GM19238 (cell line): ENCODE results near the gene C19orf81.
A peak's percentile ranks its signal among the peaks of the same experiment; 100 is the strongest.
"Not testable (repeated sequence)": the region's sequence is repeated elsewhere in the genome, so short reads cannot be mapped to it uniquely, and the experiment has no call there.

Experiments used
- DNase-seq: peaks from one replicate; pipeline ENCODE4 v3.0.0; 2011; ENCODE audit warnings: low spot score; ENCODE audit not compliant: insufficient read length

C19orf81 gene

DNA sequence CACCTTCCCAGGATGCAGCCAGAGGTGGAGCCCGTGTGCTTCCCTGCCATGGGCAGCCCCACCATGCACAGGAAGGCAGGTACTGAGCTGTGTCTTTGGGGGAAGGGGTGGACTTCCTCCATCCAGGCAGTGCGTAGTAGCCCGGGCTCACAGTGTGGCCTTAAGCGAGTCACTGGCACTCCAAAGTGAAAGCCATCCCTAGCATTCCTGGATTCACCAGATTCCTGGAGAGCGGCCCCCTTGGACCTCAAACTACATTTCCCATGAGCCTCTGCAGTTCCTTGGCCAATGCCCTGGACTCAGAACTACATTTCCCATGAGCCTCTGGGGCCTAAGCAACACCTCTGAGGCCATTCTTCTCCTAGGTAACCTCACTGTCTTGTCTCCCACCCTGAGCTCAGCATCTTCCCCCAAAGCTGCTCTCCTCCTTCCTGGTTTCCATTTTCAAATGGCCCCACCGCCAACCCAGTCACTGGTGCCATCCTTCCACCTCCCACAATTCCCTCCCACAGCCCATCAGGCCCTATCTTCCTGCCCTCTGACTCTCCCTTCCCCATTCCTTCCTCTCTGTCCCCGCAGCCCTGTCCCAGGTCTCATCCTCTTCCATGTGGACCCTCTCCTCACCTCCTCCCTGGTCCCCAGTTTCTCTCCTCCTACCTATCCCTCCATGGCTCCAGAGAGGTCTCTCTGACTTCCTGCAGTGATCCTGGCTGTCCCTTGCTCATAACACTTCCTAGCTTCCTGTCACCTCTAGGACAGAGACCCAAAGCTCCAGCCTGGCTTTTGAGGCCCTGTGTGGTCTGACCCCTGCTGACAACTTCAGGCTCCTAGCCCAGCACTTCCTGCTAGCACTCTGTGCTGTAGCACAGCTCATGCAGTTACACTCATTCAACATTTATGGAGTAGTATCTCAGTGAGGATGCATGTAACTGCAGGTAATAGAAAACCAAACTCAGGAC lies at the start of gene C19orf81:
Gene C19orf81, plus strand, starts transcription at position 13 of the 959 bp plus-strand sequence. Its CDS starts 0 bp downstream, at position 13.
- DNase-seq = no peak

DNA sequence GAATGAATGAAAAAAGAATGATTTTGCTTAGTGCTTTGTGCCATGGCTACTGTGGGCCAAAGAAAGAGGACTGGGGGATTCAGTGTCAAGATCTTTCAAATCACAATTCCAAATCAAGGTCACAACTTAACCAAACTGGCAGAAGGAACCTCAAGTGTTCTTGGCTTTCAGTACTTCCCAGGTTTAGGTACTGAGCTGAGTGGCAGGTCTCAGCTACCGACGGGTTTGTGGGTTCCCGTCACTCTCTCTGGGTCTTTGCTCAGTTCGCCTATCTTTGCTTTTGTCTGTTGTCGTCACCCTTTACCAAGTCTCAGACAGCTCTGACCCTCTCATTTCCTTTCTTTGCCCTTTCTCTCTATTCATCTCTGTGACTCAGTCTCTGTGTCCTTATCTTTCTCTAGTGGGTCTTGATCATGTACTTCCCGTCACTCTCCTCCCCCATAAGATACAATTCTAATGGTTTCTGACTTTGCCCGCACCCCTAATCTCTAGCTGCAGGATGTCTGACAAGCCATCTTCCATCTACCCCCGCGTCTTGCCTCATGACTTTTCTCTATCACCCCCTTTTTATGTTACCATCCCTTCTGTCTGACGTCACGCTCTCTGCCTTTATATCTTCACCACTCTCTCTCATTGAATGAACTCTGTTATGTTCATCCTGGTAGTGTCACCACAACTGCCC lies 47.7 kb upstream of the C19orf81 start:
- no peak for DNase-seq

DNA sequence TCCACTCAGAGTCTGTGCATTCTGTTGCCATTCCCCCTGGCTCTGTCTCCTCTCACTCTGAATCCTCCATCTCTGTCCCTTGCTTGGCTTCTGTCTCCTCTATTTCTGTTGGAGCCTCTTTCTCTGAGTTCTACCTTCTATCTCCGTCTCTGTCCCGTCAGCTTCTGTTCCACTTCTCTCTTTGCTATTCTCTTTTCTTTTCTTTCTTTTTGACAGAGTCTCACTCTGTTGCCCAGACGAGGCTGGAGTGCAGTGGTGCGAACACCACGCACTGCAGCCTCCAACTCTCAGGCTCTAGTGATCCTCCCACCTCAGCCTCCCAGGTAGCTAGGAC lies 47.2 kb upstream of the C19orf81 start:
- DNase-seq = no peak

DNA sequence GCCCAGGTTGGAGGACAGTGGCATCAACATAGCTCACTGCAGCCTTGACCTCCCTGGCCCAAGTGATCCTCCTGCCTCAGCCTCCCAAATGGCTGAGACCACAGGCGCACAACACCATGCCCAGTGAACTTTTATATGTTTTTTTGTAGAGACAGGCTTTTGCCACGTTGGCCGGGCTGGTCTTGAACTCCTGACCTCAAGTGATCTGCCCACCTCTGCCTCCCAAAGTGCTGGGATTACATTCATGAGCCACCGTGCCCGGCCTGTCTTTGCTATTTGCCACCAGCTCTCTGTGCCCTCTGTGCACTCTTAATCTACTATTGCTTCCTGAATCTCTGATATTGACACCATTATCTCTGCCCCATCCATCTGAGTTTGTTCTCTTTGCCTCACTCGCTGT lies 46.7 kb upstream of the C19orf81 start:
- DNase-seq = no peak

DNA sequence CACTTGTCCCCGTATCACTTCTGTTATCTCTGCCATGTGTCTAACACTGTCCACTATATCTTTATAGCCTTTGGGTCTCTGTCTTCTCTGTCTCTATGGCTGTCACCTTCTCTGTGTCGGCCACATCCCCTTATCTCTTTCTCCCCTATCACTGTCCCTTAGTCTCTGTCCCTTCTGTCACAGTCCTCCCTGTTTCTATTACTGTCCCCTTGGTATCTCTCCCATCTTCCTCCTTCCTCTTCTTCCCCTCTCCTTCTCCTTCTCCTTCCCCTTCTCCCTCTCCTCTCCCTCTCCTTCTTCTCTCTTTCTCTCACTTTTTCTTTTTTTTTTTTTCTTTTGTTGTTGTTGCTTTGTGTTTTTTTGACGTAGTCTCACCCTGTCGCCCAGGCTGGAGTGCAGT lies 46.3 kb upstream of the C19orf81 start:
- no peak for DNase-seq

DNA sequence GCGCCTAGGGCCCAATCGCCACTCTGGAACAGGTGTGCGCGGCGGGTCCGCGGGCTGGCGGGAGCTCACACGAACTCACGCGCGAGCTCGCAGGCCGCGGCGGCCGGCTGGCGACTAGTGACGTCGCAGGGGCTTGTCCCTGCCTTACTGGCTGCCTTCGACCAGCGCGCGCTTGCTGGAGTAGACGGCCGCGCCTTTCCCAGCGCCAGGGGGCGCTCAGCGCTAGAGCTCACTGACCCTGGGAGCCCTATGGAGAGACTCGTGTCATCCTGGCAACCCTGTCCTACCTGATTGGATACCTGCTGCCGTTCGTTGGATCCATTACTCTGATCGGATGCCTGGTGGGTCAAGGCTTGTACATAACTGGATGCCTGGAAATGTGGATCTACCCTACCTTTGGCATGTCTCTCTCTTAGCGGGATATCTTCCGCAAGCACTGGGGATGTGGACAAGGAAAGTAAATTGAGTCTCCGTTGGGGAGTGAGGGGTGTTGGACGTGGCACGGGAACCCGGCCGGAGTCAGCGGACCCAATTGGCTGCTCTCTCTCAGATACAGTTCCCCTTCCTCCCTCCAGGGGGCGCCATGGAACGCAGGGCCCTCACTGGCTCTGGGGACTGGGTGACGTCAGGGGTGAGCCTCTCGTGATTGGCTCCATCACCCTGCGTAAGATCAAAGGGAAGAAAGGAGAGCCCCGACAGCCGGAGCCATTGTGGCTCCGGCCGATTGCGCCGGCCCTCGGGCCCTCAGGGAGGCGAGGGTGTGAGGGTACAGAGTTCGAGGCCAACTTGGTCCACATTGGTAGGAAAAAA lies 44.8 kb upstream of the C19orf81 start:
- not testable (repeated sequence) for DNase-seq

DNA sequence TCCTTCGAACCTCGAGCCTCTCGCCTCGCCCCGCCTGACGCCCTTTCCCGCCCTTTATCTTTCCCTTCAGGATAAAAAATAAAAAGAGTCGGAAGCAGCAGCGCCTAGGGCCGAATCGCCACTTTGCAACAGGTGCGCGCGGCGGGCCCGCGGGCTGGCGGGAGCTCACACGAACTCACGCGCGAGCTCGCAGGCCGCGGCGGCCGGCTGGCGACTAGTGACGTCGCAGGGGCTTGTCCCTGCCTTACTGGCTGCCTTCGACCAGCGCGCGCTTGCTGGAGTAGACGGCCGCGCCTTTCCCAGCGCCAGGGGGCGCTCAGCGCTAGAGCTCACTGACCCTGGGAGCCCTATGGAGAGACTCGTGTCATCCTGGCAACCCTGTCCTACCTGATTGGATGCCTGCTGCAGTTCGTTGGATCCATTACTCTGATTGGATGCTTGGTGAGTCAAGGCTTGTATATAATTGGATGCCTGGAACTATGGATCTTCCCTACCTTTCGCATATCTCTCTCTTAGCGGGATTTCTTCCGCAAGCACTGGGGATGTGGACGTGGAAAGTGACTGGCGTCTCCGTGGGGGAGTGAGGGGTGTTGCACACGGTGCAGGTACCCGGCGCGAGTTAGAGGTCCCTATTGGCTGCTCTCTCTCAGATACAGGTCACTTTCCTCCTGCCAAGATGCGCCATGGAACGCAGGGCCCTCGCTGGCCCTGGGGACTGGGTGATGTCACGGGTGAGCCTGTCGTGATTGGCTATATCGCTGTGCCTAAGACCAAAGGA lies 43.0 kb upstream of the C19orf81 start:
- not testable (repeated sequence) for DNase-seq

DNA sequence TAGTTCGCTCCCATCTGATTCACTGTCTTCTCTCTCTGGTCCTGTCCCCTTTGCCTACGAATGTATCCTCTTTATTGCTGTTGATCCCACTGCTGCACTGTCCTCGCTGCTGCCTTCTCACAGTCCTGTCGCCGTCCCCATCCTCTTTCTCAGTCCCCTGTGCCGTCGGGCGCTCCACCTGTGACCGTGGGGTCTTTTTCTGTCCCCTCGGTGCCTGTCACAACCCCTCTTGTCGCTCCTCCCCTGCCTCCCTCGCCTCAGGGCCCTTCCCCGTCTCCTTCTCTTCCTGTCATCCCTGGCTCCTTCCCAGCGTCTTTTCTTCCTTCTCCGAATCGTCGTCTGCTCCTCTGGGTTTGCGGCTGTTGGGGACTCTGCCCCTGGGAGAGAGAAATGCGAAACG lies 41.9 kb upstream of the C19orf81 start:
- DNase-seq = no peak

DNA sequence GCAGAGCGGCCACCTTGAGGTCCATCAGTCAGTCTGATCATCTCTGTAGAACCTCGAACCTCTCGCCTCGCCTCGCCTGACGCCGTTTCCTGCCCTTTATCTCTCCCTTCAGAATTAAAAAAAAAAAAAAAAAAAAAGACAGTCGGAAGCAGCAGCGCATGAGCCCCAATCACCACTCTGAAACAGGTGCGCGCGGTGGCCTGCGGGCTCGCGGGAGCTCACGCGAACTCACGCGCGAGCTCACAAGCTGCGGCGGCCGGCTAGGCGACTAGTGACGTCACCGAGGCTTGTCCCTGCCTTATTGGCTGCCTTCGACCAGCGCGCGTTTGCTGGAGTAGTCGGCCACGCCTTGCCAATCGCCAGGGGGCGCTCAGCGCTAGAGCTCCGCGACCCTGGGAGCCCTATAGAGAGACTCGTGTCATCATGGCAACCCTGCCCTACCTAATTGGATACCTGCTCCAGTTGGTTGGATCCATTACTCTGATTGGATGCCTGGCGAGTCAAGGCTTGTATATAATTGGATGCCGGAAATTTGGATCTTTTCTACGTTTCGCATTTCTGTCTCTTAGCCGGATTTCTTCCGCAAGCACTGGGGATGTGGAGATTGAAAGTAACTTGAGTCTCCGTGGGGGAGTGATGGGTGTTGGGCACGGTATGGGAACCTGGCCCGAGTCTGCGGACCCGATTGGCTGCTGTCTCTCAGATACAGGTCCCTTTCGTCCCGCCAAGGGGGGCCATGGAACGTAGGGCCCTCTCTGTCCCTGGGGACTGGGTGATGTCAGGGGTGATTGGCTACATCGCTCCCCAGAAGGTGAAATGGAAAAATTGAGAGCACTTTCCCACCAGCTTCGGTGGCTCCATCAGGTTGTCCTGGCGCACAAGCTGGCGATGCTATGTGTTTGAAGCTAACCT lies 41.1 kb upstream of the C19orf81 start:
- DNase-seq = peak; percentile 68

DNA sequence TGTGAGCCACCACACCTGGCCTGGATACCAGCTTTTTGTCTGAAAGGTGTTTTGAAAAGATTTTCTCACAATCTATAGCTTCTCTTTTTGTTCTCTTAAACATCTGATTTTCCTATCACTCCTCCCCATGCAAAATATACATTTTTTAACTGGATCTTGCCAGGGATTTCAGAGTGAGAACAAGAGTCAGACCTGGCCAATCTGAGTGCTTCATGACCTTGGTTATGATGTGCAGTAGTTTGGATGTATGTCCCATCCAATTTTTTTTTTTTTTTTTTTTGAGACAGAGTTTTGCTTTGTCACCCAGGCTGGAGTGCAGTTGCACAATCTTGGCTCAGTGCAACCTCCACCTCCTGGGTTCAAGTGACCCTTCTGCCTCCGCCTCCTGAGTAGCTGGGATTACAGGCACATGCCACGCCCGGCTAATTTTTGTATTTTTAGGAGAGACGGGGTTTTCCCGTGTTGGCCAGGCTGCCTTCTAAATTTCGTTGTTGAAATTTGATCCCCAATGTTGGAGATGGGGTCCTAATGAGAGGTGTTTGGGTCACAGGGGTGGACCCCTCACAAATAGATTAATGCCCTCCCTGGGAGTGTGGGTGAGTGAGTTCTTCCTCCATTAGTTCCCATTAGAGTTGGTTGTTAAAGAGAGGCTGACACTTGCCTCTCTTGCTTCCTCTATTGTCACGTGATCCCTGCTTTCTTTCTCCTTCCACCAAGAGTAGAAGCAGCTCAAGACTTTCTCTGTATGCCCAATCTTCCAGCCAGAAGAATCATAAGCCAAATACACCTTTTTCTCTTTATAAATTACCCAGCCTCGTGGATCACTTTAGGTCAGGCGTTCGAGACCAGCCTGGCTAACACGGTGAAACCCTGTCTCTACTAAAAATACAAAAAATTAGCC lies 36.5 kb upstream of the C19orf81 start:
- DNase-seq = not testable (repeated sequence)

DNA sequence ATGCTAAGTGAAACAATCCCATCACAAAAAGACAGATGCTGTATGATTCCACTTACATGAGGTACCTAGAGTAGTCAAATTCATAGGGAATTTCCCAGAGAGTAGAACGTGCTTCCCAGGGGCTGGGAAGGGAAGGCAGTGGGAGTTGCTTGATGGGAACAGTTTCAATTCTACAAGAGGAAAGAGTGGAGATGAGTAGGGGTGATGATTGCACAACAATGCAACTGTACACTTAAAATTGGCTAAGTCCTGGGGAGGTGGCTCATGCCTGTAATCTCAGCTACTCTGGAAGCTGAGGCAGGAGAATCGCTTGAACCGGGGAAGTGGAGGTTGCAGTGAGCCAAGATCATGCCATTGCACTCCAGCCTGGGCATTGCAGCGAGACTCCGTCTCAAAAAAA lies 30.9 kb upstream of the C19orf81 start:
- not testable (repeated sequence) for DNase-seq

DNA sequence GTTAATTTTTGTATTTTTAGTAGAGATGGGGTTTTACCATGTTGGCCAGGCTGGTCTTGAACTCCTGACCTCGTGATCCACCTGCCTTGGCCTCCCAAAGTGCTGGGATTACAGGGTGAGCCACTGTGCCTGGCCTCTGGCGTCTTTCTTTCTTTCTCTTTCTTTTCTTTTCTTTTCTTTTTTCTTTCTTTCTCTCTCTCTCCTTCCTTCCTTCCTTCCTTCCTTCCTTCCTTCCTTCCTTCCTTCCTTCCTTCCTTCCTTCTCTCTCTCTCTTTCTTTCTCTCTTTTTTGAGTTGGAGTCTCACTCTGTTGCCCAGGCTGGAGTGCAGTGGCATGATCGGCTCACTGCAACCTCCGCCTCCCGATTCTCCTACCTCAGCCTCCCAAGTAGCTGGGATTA lies 30.1 kb upstream of the C19orf81 start:
- not testable (repeated sequence) for DNase-seq

DNA sequence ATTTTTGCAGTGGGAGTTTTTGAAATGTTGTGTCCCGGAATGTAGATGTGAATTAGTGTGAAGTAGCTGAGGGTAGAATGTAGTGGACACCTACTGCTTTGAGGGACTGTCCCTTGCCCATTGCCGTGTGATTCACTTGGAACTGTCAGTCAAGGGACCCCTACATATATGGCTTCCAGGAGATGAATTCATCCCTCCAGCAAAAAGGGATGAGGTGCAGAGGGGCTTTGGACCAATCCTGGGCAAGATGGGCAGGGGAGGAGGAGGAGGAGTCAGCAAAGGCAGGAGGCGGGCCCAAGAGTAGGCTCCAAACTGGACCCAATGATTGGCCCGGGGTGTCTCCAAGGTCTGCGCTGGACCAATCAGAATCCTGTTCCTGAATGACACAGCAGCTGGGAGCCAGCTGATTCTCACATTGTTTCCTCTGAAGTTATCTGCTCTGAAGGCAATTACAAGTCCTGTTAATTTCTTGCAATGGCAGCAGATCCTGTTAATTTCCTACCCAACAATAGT lies 28.8 kb upstream of the C19orf81 start:
- DNase-seq = not testable (repeated sequence)

DNA sequence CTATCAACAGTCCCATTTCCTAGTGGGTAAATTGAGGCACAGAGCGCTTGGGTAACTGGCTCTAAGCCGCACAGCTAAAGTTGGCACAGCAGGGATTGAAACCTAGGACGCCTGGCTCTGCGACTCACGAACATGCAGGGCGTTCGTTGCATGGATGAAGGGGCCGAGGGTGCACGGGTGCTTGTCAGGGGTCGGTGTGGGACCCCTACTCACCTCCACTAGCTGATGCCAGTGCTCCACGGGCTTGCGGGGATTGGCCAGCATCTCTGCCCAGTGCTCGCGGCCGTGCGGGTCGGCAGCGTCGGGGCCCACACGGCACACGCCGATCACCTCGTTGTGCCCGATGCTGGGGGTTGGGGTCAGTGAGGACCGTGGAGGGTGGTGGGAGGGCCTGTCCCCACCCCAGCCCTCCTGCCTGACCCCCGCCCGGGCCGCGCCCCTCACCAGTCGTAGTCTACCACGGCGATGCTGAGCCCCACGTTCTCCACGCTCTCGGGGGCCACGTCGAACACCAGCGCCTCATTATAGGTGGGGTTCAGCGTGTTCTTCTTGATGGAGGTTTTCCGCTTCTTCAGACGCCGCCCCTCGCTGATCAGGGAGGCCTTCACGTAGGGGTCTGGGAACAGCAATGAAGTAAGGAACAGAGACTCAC lies 24.2 kb upstream of the C19orf81 start:
- no peak for DNase-seq

DNA sequence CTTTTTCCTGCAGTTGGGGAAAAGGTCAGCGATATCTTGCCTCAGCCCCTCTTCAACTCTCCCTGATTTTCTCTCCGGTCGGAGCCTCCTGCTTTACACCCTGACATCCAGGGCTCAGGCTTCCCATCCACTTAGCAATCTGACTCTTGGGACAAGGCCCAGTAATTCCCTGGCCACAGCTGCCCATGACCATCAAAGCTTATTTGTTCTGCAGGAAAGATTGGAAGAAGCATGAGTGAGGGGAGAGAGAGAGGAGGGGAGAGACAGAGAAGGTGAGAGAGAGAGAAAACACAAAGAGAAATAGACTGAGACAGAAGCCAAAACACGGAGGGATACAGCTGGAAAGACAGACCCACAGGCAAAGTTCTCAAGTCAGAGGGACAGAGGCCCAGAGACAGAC lies 23.2 kb upstream of the C19orf81 start:
- DNase-seq = no peak

DNA sequence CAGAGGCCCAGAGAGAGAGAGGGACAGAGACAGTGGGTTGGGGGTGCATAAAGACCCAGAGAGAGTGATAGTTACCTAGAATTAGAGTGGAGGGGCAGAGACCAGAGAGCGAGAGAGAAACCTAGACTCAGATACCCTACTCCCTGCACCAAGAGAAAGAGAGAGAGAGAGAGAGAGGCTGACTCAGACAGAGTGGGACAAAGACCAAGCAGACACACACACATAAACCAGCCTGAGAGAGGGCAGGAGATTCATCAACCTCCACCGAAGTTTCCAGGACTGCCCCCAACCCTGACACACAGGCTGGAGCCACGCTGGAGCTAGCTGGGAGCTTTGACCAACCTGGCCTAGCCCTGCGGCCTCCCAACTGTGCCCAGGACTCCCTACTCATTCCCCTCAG lies 22.4 kb upstream of the C19orf81 start:
- DNase-seq = no peak

DNA sequence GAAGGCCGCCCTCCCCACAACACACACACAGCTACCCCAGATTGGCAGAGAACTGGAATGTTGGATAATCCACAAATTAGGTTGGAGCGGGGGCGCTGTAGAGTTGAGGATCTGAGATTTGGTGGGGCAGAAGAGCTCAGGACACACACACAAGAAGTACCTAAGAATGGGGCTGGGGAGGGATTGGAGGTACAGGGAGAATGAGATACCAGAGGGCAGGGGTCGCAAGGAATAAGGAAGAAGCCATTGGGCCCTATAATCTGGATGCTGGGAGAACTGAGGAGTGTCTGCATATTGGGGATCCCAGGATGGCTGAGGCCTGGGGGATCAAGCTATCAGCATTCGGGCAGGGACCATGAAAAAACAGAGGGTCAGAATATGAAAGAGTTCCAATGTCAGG lies 21.1 kb upstream of the C19orf81 start:
- no peak for DNase-seq

DNA sequence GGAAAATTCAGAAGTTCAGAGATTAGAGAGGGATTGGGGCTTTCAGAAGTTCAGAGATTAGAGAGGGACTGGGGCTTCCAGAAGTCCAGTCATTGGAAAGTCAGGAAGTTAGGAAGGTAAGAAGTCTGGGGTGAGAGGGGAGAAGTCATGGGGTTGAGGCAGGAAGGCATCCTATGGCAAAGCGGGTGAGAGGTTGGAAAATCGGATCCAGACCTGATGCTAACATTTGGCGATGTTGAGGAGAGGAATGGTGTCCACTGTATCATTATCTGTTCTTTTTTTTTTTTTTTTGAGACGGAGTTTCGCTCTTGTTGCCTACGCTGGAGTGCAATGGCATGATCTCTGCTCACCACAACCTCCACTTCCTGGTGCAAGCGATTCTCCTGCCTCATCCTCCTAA lies 20.7 kb upstream of the C19orf81 start:
- DNase-seq = no peak
